OCI-M2 (cell line): ENCODE data around the gene CTTNBP2NL.

Experiments used
- DNase-seq: peaks from one replicate; lab custom pipeline; 2025; ENCODE audit not compliant: unreplicated experiment; lab: John Stamatoyannopoulos, UW

CTTNBP2NL gene, protein sequence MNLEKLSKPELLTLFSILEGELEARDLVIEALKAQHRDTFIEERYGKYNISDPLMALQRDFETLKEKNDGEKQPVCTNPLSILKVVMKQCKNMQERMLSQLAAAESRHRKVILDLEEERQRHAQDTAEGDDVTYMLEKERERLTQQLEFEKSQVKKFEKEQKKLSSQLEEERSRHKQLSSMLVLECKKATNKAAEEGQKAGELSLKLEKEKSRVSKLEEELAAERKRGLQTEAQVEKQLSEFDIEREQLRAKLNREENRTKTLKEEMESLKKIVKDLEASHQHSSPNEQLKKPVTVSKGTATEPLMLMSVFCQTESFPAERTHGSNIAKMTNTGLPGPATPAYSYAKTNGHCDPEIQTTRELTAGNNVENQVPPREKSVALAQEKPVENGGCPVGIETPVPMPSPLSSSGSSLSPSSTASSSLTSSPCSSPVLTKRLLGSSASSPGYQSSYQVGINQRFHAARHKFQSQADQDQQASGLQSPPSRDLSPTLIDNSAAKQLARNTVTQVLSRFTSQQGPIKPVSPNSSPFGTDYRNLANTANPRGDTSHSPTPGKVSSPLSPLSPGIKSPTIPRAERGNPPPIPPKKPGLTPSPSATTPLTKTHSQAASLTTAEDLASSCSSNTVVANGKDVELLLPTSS

DNA sequence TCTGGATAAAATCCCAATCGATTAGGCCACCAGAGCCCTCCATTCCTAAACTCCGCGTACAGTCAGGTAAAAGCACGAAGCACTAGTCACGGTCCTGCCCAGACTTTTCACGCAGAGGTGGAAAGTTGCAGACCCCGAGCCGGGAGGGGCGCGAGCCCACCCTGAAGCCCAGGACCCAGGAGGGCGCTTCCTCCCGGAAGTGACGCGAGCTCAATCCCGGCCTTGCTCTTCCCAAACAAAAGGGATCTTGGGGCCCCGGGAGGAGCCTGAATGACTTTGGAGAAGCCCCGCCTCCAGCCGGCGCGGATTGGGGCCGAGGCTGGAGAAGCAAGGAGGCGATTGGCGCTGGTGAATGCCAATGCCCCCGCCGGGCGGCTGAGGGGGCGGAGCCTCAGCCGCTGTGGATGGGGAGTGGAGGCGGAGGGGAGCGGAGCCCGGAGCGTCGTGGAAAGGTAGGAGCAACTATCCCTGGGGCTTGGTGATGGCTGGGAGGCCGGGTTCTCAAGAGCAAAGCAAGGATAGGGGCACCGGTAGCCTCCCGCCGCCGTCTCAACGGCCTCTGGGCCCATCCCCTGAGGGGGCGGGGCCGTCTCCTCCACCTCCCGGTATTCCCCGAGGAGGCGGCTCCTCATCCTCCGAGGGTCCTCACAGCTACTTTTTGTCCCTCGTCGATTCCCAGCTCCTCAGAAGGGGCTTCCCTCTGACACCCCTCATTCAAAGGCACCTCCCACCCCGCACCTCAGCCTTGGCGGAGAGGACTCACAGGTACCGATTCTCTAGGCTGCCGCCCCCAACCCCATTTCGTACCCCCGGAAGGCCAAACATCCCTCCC is at the start of gene CTTNBP2NL:
Gene CTTNBP2NL, plus strand, starts transcription at position 394 of the 832 bp plus-strand sequence. CDS start 19,952 bp downstream, outside the sequence.
- no peak for DNase-seq

DNA sequence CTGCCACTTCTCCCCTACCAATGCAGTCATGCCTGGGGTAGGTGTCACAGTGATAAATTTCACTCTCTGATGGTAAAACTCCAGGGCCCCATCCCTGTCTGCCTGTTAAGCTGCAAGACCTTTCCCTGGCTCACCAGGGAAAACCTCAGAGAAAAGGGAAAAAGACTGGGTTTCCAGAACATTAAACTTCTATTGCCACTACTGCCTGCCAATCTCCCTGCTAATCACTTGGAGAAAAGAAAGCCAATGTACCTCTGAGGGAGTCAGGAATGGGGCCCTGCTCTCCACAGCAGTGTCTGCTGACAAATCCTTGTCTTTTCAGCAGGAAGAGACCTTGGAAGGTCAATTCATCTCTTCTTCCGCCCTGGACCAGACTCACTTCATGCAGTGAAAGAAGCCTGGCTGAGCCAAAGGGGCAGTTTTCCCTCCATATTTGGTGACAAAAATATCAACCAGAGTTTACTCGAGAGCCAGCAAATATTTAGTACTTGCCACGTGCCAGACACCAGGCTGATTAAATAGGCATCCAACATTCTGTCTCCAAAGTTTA is 49.1 kb upstream of the CTTNBP2NL start:
- DNase-seq, result no peak

DNA sequence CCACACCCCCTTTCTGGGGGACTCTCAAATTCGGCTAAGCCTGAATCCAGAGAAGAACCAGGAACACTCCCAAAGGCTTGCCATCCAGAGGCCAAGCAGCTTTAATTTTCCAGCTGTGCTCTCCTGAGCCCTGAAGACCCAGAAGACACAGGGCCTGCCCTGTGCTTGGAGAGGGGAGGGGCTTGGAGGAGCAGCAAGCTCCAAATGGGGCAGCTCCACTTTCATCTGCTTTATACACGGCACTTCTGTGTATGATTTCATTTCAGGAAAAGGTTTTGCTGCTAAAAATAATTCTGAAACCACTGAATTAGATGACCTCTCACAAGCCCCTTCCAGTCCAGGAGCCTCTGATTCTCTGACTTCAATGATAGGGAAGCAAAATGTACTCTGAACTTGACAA is 39.2 kb upstream of the CTTNBP2NL start:
- DNase-seq, result no peak

DNA sequence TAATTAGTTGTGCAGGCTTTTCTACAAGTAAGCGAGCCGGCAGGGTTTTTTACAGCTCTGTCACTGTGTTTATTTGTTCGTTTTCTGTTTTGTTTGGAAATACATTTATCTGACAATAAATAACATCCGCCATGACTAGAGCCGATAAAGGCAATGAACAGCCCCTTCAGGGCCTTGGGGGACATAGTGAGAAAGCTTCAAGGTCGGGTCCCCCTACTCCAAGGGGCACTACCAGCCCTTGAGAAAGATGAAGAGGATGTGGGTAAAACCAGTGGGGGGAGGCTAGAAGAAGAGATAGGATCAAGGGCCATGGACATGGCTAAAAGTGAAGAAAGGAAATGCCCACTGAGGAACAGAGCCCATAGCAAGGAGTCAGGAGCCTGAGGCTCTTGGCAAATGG is 38.5 kb upstream of the CTTNBP2NL start:
- no peak for DNase-seq

DNA sequence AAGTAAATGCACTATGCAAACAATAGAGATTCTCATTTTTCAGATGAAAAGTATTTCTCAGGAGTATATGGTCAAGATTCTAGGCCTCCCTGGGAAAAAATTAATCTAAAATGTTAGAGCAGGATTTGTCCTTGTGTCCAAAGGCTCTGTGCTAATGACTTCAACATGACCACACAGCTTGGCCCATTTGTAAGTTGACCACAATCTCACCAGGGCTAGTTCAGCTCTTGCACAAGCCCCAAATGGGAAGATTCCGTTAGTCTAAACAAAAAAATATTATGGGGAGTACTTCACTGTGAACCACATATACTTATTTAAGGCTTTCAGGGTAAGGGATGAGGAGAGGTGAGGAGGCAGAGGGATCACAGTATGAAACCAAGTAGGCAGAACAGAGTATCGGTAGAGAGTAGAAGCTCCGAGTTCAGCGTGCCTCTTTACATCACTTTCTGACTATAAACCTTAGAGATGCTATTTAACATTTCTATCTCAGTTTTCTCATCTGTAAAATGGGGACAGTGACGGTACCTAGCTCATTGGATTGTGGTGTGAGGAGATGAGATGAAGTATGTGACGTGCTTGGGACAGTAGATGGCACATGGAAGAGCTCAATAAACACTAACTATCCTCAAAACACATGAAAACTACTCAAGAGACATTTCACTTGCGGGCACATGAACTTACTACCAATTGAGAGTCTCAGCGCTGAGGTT is 37.8 kb upstream of the CTTNBP2NL start:
- no peak for DNase-seq

DNA sequence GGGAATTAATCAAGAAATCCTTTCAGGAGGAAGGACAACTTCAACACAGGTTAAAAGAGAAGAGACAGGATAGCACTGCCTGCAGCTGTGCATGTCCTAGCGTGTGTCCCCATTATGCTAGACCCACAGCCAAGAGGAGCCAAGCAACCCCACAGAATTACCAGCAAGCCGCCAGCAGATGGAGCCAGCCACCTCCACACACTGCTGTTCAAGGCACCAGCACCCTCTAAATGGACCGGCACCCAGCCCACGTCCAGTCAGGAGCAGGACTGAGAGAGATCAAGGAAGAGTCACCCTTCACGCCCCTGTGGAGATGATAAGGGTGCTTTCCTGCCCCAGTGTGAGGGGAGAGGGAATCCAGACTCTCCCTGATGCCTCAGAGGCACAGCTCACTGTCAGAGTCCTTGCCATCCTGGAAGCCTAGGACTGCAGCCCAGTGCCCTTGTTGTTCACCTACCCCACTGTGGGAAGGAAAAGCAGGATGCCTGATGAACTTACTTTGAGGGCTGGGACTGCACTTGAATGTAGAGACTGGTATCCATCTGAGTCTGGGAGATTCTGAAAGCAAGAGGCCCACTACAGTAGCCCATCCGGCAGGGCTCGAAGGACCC is 37.1 kb upstream of the CTTNBP2NL start:
- no peak for DNase-seq

DNA sequence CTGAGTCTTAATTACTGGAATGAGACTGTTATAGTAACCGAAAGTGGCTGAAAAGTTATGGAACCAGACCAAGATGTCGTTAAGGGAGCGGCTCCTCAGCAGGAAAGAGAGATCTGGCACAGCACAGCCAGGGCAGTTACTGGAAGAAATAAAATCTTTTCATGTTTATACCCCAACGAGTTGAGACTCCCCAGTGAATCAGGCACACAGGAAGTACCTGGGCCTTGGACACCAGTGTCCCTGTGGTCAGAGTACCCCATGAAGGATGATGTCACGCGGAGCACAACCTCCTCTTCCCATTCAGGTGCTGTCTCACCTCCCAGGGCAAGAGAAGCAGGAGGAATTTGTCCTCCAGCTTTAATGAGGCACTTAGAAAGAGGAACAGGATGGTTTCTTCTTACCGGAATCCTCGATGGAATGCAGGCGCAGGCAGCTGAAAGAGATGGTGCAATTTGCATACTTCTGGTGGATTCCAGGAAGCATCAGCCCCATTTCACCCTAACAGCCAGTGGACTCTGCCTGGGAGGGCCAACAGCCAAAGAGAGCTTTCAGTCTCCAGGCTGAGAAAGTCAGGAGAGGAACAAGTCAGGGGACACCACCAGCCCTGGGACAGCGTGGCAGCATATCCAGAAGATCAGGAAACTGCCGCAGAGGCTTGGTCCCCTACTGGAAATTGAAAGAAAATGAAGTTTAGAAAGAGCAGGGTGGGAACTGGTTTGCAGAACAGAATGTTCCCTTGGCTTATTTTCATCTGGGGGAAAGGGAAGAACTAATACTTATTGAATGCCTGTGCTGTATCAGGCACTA is 35.9 kb upstream of the CTTNBP2NL start:
- DNase-seq, result no peak

DNA sequence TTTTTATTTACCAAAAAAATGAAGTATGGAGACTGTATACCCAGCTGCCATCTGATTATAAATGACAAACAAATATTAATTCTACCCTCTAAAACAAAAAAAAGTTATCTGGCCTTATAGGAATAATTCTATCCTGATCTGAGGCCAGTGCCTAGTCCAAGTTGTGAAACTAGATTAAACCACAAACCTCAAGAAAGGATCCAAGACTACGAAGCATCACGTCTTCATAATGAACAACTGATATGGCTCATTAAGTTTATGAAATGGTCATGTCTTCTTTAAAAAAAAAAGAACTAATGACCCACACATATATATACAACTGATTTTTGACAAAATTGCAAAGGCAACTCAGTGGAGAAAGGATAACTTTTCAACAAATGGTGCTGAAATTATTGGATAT is 32.4 kb upstream of the CTTNBP2NL start:
- no peak for DNase-seq

DNA sequence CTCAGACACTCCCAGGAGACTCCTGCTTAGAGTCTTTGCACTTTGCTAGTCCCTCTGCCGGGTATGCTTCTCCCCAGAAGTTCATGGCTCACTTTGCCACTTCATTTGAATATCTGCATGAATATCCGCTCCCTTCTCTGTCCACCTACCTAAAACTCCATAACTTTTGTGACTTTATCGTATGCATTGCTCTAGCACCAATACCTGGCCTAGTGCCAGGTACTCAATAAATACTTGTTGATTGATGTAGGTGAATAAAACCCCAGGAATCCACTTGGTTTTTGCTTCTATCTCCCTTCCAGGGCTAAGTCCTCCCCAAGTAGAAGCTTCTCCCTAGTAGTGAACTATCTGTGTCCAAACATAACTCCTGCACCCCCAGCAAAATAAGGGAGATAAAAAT is 27.8 kb upstream of the CTTNBP2NL start:
- DNase-seq, result no peak

DNA sequence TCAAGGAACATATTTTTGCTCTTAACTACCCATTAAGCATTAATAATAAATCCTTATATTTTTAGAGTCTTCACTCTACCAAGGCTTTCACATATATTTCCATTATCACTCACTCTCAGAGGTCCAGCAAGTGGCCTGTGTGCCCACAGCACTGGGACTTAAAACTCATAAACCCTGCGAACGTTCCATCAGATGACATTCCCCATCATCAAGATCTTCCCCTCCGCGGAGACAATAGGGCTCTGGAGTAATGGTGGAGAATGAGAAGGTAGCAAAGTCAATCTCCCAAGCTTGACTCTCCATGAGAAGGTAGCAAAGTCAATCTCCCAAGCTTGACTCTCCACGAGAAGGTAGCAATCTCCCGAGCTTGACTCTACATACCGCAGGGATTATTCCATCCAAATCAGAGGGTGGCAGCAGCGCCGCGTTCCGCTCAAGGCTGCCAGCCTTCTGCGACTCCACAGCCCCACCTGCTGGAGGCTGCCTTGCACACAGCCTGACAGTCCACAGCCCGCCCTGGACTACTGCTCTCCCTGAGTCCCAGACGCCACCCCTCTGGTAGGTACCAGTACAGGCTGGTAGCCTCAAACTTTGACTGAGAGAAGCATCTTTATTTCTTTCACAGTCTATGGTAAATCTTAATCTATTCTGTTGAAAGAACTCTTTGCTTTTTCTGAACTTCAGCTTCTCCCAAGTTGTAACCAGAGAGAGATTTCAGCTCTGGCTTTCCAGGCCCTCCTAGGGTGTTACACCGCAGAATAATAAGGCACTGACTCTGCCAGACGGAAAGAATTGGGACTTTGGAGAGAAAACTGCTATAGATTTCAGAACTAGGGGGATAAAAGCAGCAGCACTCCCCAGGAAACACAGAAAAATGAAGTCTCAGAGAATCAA is 26.4 kb upstream of the CTTNBP2NL start:
- DNase-seq, result no peak

DNA sequence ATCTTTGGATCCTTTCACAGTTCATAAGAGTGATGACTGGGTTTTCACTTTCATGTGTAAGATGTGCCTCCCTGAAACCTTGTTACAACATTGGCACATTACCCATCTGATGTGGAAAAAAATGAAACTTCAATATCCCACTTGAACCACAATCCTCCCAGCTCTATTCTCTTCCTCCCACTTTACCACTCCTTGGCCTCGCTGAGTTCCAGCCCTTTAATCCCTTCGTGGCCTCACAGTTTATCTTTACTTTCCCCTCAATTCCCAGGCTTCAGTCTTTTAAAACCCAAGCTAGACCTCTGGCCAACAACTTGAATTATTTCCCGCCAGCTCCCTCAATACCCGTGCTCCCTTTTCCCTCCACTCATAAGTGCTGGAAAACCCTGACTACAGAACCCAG is 25.0 kb upstream of the CTTNBP2NL start:
- DNase-seq, result no peak

DNA sequence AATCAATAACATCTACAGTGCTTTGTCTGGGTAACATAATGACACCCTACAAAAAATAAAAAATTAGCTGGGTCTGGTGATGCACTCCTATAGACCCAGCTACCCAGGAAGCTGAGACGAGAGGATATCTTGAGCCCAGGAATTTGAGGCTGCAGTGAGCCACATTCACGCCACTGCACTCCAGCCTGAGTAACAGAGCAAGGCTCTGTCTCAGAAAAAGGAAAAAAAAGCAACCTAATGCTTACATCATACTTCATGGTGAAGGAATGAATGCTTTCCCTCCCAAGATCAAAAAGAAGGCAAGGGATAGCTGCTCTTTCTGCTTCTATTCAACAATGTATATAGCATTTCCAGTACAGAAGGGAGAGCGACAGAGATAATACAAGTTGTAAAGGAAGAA is 24.2 kb upstream of the CTTNBP2NL start:
- no peak for DNase-seq

DNA sequence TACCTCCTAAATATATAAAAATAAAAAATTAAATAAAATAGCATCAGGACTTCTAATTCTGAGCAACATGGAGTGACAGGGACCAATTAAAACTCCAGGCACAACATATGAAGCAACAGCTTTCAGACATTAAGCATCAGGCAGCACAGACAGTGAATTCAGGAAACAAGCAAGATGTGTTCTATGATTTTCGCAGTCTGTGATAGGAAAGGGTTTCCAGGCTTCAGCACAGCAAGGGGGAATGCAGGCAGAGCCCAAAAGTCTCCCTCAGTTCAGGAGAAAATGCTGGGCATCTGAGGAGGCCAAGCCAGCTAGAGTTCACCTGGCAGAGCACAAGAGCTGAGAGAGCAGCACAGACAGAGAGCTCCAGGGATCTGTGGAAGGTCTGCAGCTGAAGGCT is 22.2 kb upstream of the CTTNBP2NL start:
- no peak for DNase-seq

DNA sequence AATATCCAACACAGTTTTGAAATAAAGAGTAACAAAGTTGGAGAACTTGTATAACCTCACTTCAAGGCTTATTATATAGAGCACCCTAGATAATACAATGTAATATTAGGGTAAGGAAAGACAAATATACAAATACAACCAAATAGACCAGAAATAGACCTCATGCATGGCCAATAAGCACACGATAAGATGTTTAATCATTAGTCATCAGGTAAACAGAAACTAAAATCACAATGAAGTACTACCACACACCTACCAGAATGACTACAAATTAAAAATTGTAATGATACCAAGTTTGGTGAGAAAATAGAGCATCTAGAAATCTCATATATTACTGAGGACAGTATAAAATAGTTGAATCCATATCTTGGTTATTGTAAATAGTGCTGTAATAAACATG is 20.3 kb upstream of the CTTNBP2NL start:
- no peak for DNase-seq

DNA sequence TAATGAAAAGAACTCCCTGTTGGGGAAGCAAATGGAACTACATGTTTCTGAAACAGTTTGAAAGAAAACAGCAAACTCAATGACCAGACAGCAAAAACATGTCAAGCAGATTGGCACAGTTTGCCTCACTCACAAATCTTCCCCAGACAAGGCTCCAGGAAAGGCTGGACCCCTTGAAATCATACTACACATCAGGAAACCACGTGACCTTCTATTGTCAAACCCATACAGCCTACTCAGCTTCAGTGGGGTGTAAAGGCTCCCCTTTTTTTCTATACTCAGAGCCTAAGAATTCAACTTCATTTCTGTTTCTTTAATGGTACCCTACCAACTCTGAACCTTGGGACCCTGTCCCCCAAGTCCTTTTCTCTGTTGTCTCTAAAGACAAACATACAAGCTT is 15.7 kb upstream of the CTTNBP2NL start:
- no peak for DNase-seq

DNA sequence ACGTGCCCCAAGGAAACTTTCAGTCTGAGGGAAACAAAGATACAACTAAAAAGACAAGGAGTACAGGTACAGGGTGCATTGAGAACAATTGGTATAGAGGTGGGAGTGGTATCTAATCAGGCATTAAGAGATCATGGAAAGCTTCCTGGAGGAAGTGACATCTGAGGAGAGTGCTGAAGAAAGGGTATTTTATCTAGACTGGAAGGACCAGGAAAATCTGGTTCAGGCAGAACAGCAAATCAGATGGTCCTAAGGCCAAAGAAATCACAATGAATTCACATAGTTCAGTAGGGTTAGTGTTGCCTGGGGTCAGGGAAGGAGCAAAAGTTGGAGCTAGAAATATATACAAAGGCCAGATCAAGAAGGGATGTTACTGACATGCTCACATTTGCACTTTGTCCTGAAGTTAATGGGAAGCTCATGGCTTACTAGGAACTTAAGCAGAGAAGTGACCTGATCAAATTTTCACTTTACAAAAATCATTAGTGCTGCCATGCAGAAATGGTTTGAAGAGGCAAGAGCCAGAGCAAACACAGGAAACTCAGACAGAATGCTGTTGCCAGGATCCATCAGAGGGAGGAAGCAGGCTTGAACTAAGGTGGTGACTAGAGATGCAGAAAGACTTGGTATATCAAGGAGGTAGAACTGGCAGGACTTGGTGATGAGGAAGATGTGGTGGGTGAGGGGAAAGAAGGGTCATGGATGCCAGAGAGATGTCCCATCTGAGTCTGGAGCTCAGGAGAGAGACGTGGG is 14.5 kb upstream of the CTTNBP2NL start:
- DNase-seq, result no peak

DNA sequence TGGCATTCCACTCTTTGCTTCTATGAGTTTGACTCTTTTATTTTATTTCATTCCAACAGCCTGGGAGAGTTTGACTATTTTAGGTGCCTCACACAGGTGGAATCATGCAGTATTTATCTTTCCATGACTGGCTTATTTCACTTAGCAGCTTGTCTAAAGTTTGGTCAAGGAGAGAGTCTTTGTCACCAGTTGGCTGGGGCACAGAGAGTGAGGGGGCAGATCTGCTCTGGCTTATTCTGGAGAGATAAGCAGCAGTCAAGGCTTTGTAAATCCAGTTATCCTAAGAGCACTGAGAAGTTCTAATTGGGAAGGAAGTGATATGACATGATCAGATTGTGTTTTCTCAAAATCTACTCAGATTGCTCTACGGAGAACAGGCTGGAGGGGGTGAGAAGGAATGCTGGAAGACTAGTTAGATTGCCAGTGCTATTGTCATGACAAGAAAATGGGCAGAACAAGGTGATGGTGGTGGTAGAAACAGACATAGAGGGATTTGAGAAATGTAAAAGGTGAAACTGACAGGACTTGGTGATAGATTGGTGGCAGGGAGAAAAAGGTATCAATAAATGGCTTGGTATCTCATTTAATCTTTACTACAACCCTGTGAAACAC is 12.1 kb upstream of the CTTNBP2NL start:
- no peak for DNase-seq
